Fibroblast of lung (primary cell): ENCODE results near the gene ATG2A. TPM values are rescaled to one million over a fixed set of nuclear protein-coding genes. Genes with fewer than 3 reads are reported as not detected.

Experiments
- DNase-seq, 2 donors: peaks; one replicate each; pipeline versions ENCODE4 v3.0.0 to v3.0.0-alpha.2; 2010; ENCODE audit warnings: low read depth in 2 of 2
- H2AFZ ChIP-seq: 2 replicates; pipeline ENCODE4 v1.5.1; 2012; ENCODE audit warnings: low read length, control low read depth, inconsistent platforms
- H3K27ac ChIP-seq: 2 replicates; pipeline ENCODE4 v1.5.1; 2011; ENCODE audit warnings: low read length, control low read depth; ENCODE audit not compliant: insufficient read depth
- H3K27me3 ChIP-seq: 2 replicates; pipeline ENCODE4 v1.5.1; 2011; ENCODE audit warnings: mild to moderate bottlenecking, low read length; ENCODE audit not compliant: control insufficient read depth, insufficient read depth
- H3K36me3 ChIP-seq: 2 replicates; pipeline ENCODE4 v1.5.1; 2011; ENCODE audit warnings: low read length; ENCODE audit not compliant: control insufficient read depth, insufficient read depth
- H3K4me1 ChIP-seq: 2 replicates; pipeline ENCODE4 v1.5.1; 2011; ENCODE audit warnings: low read length; ENCODE audit not compliant: control insufficient read depth, insufficient read depth; ENCODE audit errors: extremely low read depth
- H3K4me2 ChIP-seq: 2 replicates; pipeline ENCODE4 v1.5.1; 2011; ENCODE audit warnings: low read length, control low read depth; ENCODE audit not compliant: insufficient read depth; ENCODE audit errors: extremely low read depth
- H3K4me3 ChIP-seq, 4 experiments: fragments of 200-600 bp in 1 of 4; sonication (generic) in 1 of 4; replicated peaks in 1 of 4; 2 replicates each; pipeline ENCODE4 v1.5.1; 2011 to 2016; ENCODE audit warnings: low read length in 4 of 4, low read depth in 3 of 4, mild to moderate bottlenecking in 3 of 4, control low read depth in 2 of 4, inconsistent platforms in 1 of 4, mixed read lengths in 1 of 4; ENCODE audit not compliant: insufficient read depth in 1 of 4; ENCODE audit errors: control extremely low read depth in 1 of 4
- H3K79me2 ChIP-seq: 2 replicates; pipeline ENCODE4 v1.5.1; 2012; ENCODE audit warnings: mild to moderate bottlenecking, low read length, inconsistent platforms; ENCODE audit not compliant: control insufficient read depth, insufficient read depth
- H3K9ac ChIP-seq: 2 replicates; pipeline ENCODE4 v1.5.1; 2011; ENCODE audit warnings: mild to moderate bottlenecking, low read length, control low read depth; ENCODE audit not compliant: insufficient read depth
- H3K9me3 ChIP-seq: 2 replicates; pipeline ENCODE4 v1.5.1; 2012; ENCODE audit warnings: low read depth, low read length; ENCODE audit not compliant: control insufficient read depth, insufficient read depth
- H4K20me1 ChIP-seq: 2 replicates; pipeline ENCODE4 v1.5.1; 2011; ENCODE audit warnings: low read length; ENCODE audit not compliant: control insufficient read depth, insufficient read depth; ENCODE audit errors: extremely low read depth
- EZH2 ChIP-seq: IDR thresholded peaks from 2 replicates; pipeline ENCODE4 v1.5.1; 2012; ENCODE audit warnings: low read length, control low read depth, mild to moderate bottlenecking; ENCODE audit errors: missing control alignments
- polyA plus RNA-seq, 2 donors: library from polyadenylated mRNA; depleted of rRNA in 1 of 2; stranded (reverse) in 1 of 2; unstranded in 1 of 2; fragments of >200 nt; gene quantifications; 2 replicates each; pipeline ENCODE4 v1.2.1, GENCODE V29; 2011 to 2012; ENCODE audit warnings: missing spikeins in 1 of 2
- total RNA-seq: library from RNA; depleted of rRNA; stranded (reverse); fragments of >200 nt; gene quantifications from 2 replicates; pipeline ENCODE4 v1.2.1, GENCODE V29; 2014
- TF ChIP-seq, protein P1 (sequence below), 2 donors: IDR thresholded peaks in 1 of 2; conservative IDR thresholded peaks in 1 of 2; 1 replicate in 1 of 2; 2 replicates in 1 of 2; pipeline ENCODE4 v1.5.1; 2011 to 2012; ENCODE audit warnings: low read length in 2 of 2, control low read depth in 1 of 2, inconsistent platforms in 1 of 2, low read depth in 1 of 2, mild to moderate bottlenecking in 1 of 2

Gene ATG2A
- total and polyA plus RNA-seq, 2 donors (not counting 1 experiment from before 2014, with no cell fraction given), result 3.1 to 9.9 TPM

DNA sequence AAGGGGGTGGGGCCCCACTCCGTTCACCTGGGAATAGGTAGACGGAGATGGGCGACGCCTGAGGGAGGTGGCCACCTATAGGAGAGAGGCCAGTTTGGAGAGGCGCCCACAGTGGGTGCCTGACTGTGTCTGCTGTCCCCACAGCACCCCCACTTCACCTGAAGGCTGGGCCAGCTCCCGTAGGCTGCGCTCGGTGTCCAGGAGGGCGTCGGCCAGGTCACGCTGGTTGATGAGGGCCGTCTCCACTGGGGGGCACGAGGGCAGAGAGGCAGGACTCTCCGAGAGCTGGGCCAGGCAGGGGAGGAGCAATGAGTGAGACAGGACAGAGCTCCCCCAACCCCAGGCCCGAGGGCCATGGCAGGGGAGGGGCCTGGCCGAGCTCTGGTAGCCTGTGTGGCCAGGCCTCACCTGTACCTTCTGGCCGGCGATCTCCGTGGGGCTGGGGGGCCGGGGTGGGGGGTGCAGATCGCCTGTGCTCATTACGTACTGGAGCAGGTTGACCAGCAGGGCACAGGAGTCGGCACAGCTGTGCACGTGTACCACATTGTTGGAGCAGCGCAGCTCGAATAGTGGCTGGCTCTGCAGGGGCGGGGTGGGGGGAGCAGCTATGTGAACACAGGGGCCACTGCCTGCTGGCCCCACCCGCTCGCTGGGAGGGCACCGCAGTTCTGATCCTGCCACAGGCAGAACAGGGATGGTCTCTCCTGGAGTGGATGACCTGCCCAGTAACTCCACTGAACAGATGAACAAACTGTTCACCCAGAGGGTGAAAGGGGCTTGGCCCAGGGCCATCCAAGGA, 14.7 kb downstream of the ATG2A start:
- H4K20me1 ChIP-seq, result no peaks in the 10 kb centered on the region
- no peaks in the 10 kb centered on the region for H3K4me1 ChIP-seq
- H2AFZ ChIP-seq, result no peak overlapping the region
- no peak overlapping the region for H3K27ac ChIP-seq
- peaks cover 21% of the 10 kb centered on the region for H3K36me3 ChIP-seq
- H3K27me3 ChIP-seq, result no peaks in the 10 kb centered on the region
- no peak overlapping the region for H3K4me2 ChIP-seq
- H3K9me3 ChIP-seq, result no peaks in the 10 kb centered on the region
- no peak for DNase-seq
- H3K9ac ChIP-seq, result no peak overlapping the region
- no peak overlapping the region for H3K4me3 ChIP-seq
- no peaks in the 10 kb centered on the region for H3K79me2 ChIP-seq
- TF ChIP-seq, protein P1, sequence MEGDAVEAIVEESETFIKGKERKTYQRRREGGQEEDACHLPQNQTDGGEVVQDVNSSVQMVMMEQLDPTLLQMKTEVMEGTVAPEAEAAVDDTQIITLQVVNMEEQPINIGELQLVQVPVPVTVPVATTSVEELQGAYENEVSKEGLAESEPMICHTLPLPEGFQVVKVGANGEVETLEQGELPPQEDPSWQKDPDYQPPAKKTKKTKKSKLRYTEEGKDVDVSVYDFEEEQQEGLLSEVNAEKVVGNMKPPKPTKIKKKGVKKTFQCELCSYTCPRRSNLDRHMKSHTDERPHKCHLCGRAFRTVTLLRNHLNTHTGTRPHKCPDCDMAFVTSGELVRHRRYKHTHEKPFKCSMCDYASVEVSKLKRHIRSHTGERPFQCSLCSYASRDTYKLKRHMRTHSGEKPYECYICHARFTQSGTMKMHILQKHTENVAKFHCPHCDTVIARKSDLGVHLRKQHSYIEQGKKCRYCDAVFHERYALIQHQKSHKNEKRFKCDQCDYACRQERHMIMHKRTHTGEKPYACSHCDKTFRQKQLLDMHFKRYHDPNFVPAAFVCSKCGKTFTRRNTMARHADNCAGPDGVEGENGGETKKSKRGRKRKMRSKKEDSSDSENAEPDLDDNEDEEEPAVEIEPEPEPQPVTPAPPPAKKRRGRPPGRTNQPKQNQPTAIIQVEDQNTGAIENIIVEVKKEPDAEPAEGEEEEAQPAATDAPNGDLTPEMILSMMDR (conservative IDR thresholded peaks at IDR 0.05 in 1 of 2, IDR thresholded peaks at IDR 0.05 in 1 of 2; ENCODE audit: low read depth in 1 of 2, low read length in 2 of 2), result no peak
- TF ChIP-seq EZH2, result no peak

DNA sequence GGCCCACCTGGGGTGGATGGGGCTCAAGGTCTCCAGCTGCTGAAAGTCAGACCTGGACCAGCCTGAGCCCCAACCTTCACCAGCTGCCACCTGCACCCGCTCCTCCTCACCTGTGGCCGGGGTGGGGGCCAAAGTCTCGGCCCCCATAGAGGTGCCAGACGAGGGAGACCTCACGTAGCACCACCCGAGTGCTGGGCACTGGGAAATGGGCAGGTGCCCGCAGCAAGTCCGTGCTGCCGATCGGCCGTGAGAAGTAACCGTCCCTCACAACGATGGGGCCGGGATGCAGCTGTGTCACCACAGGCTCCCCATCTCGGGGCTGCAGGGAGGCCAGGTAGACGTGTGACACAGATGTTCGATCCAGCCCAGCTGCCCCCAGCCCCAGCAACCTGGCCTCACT, 16.2 kb downstream of the ATG2A start:
- no peak for TF ChIP-seq EZH2
- TF ChIP-seq, protein P1 (conservative IDR thresholded peaks at IDR 0.05 in 1 of 2, IDR thresholded peaks at IDR 0.05 in 1 of 2; ENCODE audit: low read depth in 1 of 2, low read length in 2 of 2), result no peak
- Histone ChIP-seq H3K36me3 (peaks cover 17% of the 10 kb centered on the region), H4K20me1 (no peaks in the 10 kb centered on the region), H3K9me3 (no peaks in the 10 kb centered on the region), H3K27me3 (no peaks in the 10 kb centered on the region), H3K27ac (no peak overlapping the region), H3K4me3 (no peak overlapping the region), H3K4me2 (no peak overlapping the region), H3K4me1 (no peaks in the 10 kb centered on the region), H2AFZ (no peak overlapping the region), H3K9ac (no peak overlapping the region), H3K79me2 (no peaks in the 10 kb centered on the region)
- no peak for DNase-seq

DNA sequence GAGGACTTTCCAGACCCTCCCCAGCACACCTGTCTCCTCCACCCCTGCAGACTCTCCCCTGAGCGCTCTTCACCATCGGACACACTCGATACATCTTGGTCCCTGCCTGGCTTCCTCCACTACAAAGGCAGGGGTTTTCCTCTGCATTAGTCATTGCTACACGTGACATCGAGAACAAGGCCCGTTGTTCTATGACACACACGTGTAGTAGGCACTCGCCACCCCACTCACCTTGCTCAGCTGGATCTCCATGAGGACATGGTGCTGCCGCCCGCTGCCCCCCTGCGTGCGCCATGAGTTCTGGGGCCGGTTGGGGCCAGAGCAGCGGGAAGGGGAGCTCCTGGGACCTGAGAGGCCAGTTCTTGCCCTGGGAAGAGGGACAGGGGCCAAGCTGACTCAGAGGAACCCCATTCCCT, 16.7 kb downstream of the ATG2A start:
- no peaks in the 10 kb centered on the region for H3K4me1 ChIP-seq
- H3K9me3 ChIP-seq, result no peaks in the 10 kb centered on the region
- no peak for DNase-seq
- H3K9ac ChIP-seq, result no peak overlapping the region
- H3K4me2 ChIP-seq, result no peak overlapping the region
- H3K4me3 ChIP-seq, result no peak overlapping the region
- no peak overlapping the region for H3K27ac ChIP-seq
- H4K20me1 ChIP-seq, result no peaks in the 10 kb centered on the region
- H3K36me3 ChIP-seq, result peaks cover 16% of the 10 kb centered on the region
- TF ChIP-seq, protein P1 (conservative IDR thresholded peaks at IDR 0.05 in 1 of 2, IDR thresholded peaks at IDR 0.05 in 1 of 2; ENCODE audit: low read depth in 1 of 2, low read length in 2 of 2), result no peak
- no peak for TF ChIP-seq EZH2
- H2AFZ ChIP-seq, result no peak overlapping the region
- no peaks in the 10 kb centered on the region for H3K79me2 ChIP-seq
- no peaks in the 10 kb centered on the region for H3K27me3 ChIP-seq
